Activated naive CD4-positive, alpha-beta T cell treated with anti-CD3 and anti-CD28 coated beads for 36 hours (primary cell): ENCODE measurements around the gene GRIK4. TPM values are rescaled to one million over a fixed set of nuclear protein-coding genes. Genes with fewer than 3 reads are reported as not detected.

Experiments used
- CTCF ChIA-PET: fragments of 350-600 bp; sonication (Branson Sonifier 250); formaldehyde crosslinking; loops from one replicate; lab custom pipeline; 2021; ENCODE audit warnings: antibody characterized with exemption; lab: Charles Lee
- DNase-seq: peaks from one replicate; pipeline ENCODE4 v3.0.0-alpha.2; 2020
- H3K27ac Mint-ChIP-seq: one replicate; pipeline ENCODE4 v1.8.0; 2021; ENCODE audit warnings: mild to moderate bottlenecking, mixed read lengths
- H3K27me3 Mint-ChIP-seq: one replicate; pipeline ENCODE4 v1.8.0; 2021; ENCODE audit warnings: low read depth, mixed read lengths
- H3K36me3 Mint-ChIP-seq: one replicate; pipeline ENCODE4 v1.8.0; 2021; ENCODE audit warnings: low read depth, mixed read lengths
- H3K4me1 Mint-ChIP-seq: one replicate; pipeline ENCODE4 v1.8.0; 2021; ENCODE audit warnings: low read depth, mixed read lengths
- H3K4me3 Mint-ChIP-seq: one replicate; pipeline ENCODE4 v1.8.0; 2021; ENCODE audit warnings: mild to moderate bottlenecking, moderate library complexity, mixed read lengths
- H3K9me3 Mint-ChIP-seq: one replicate; pipeline ENCODE4 v1.8.0; 2021; ENCODE audit warnings: mixed read lengths
- intact Hi-C: fragments of 100-400 bp; cut with micrococcal nuclease; formaldehyde crosslinking; loops from one replicate; pipeline ENCODE4 v1.15.1; 2023
- total RNA-seq, 2 experiments: library from RNA; stranded (reverse); gene quantifications; one replicate each; pipeline ENCODE4 v1.2.3, GENCODE V29; 2021

The GRIK4 gene
- total RNA-seq, 2 experiments from 2014 or later = not detected

- H3K27me3 Mint-ChIP-seq = peaks cover 5% of the 10 kb centered on the region
- CTCF ChIA-PET = interaction anchor here (0.8 to 1.2 kb wide), 2 partner anchors 9 to 135 kb away, joined by 3 to 4 read pairs; no protein-coding TSS in a partner anchor
- intact Hi-C loops = no loop called here
- no peaks in the 10 kb centered on the region for H3K9me3 Mint-ChIP-seq
- H3K4me3 Mint-ChIP-seq = no peak overlapping the region
- no peak for DNase-seq
- H3K36me3 Mint-ChIP-seq = no peaks in the 10 kb centered on the region
- H3K4me1 Mint-ChIP-seq = no peaks in the 10 kb centered on the region
- no peak overlapping the region for H3K27ac Mint-ChIP-seq
These were observed 282.4 kb downstream of the GRIK4 start for GRCh38 chr11:120793806-120794479.

- Mint-ChIP-seq H3K27me3 (peaks cover 5% of the 10 kb centered on the region), H3K4me1 (no peaks in the 10 kb centered on the region), H3K9me3 (no peaks in the 10 kb centered on the region), H3K36me3 (no peaks in the 10 kb centered on the region), H3K27ac (no peak overlapping the region), H3K4me3 (no peak overlapping the region)
- CTCF ChIA-PET = interaction anchor here (1.2 kb wide), 1 partner anchor 135 kb away, joined by 4 read pairs; no protein-coding TSS in a partner anchor
- no peak for DNase-seq
- intact Hi-C loops = no loop called here
These were observed 283.2 kb downstream of the GRIK4 start for GRCh38 chr11:120794748-120795147.

GRCh38 chr11:120795185-120795584, 283.6 kb downstream of the GRIK4 start:
- Mint-ChIP-seq H3K9me3 (no peaks in the 10 kb centered on the region), H3K27me3 (peaks cover 5% of the 10 kb centered on the region), H3K4me3 (no peak overlapping the region), H3K36me3 (no peaks in the 10 kb centered on the region), H3K27ac (no peak overlapping the region), H3K4me1 (no peaks in the 10 kb centered on the region)
- CTCF ChIA-PET = interaction anchor here (0.5 to 1.2 kb wide), 2 partner anchors 134 to 185 kb away, joined by 3 to 4 read pairs; no protein-coding TSS in a partner anchor
- DNase-seq = no peak
- intact Hi-C loops = no loop called here

- Mint-ChIP-seq H3K9me3 (no peaks in the 10 kb centered on the region), H3K27me3 (peaks cover 5% of the 10 kb centered on the region), H3K4me1 (no peaks in the 10 kb centered on the region), H3K27ac (no peak overlapping the region), H3K36me3 (no peaks in the 10 kb centered on the region), H3K4me3 (no peak overlapping the region)
- CTCF ChIA-PET = no interaction called here
- DNase-seq = no peak
- intact Hi-C loops = no loop called here
These were observed 285.6 kb downstream of the GRIK4 start for GRCh38 chr11:120797143-120797542.

GRCh38 chr11:120798854-120799253, 287.3 kb downstream of the GRIK4 start:
- H3K36me3 Mint-ChIP-seq = no peaks in the 10 kb centered on the region
- H3K4me1 Mint-ChIP-seq = no peaks in the 10 kb centered on the region
- H3K4me3 Mint-ChIP-seq = no peak overlapping the region
- intact Hi-C loops = no loop called here
- CTCF ChIA-PET = no interaction called here
- H3K27ac Mint-ChIP-seq = no peak overlapping the region
- no peak for DNase-seq
- H3K9me3 Mint-ChIP-seq = no peaks in the 10 kb centered on the region
- H3K27me3 Mint-ChIP-seq = peaks cover 15% of the 10 kb centered on the region

- H3K27ac Mint-ChIP-seq = no peak overlapping the region
- CTCF ChIA-PET = interaction anchor here (0.7 kb wide), 1 partner anchor 693 kb away, joined by 4 read pairs; no protein-coding TSS in a partner anchor
- intact Hi-C loops = no loop called here
- H3K4me3 Mint-ChIP-seq = no peak overlapping the region
- no peaks in the 10 kb centered on the region for H3K9me3 Mint-ChIP-seq
- no peaks in the 10 kb centered on the region for H3K36me3 Mint-ChIP-seq
- H3K4me1 Mint-ChIP-seq = no peaks in the 10 kb centered on the region
- DNase-seq = no peak
- peaks cover 21% of the 10 kb centered on the region for H3K27me3 Mint-ChIP-seq
These were observed 288.7 kb downstream of the GRIK4 start for GRCh38 chr11:120800206-120800605.

GRCh38 chr11:120801801-120802689, 290.5 kb downstream of the GRIK4 start:
- no peak overlapping the region for H3K27ac Mint-ChIP-seq
- intact Hi-C loops = loop anchor here (1.0 kb wide), 2 partner anchors 291 to 467 kb away; partner anchors contain the start of gene GRIK4
- DNase-seq = peak; percentile 65
- no peaks in the 10 kb centered on the region for H3K9me3 Mint-ChIP-seq
- no peak overlapping the region for H3K4me3 Mint-ChIP-seq
- H3K27me3 Mint-ChIP-seq = peaks cover 21% of the 10 kb centered on the region
- no peaks in the 10 kb centered on the region for H3K36me3 Mint-ChIP-seq
- no peaks in the 10 kb centered on the region for H3K4me1 Mint-ChIP-seq
- CTCF ChIA-PET = interaction anchor here (0.6 to 2.6 kb wide), 9 partner anchors 9 to 1382 kb away, joined by 3 to 9 read pairs (median 4); no protein-coding TSS in a partner anchor

GRCh38 chr11:120805960-120806555, 294.5 kb downstream of the GRIK4 start:
- DNase-seq = no peak
- H3K27me3 Mint-ChIP-seq = peaks cover 30% of the 10 kb centered on the region
- H3K4me1 Mint-ChIP-seq = no peaks in the 10 kb centered on the region
- H3K27ac Mint-ChIP-seq = no peak overlapping the region
- no peak overlapping the region for H3K4me3 Mint-ChIP-seq
- intact Hi-C loops = no loop called here
- CTCF ChIA-PET = no interaction called here
- H3K9me3 Mint-ChIP-seq = no peaks in the 10 kb centered on the region
- H3K36me3 Mint-ChIP-seq = no peaks in the 10 kb centered on the region

- Mint-ChIP-seq H3K9me3 (no peaks in the 10 kb centered on the region), H3K36me3 (no peaks in the 10 kb centered on the region), H3K4me1 (no peaks in the 10 kb centered on the region), H3K4me3 (no peak overlapping the region), H3K27ac (no peak overlapping the region), H3K27me3 (peaks cover 25% of the 10 kb centered on the region)
- CTCF ChIA-PET = interaction anchor here (0.7 to 1.1 kb wide), 2 partner anchors 297 to 609 kb away, joined by 3 read pairs; no protein-coding TSS in a partner anchor
- no peak for DNase-seq
- intact Hi-C loops = no loop called here
These were observed 296.0 kb downstream of the GRIK4 start for GRCh38 chr11:120807414-120808150.

- CTCF ChIA-PET = no interaction called here
- no peak for DNase-seq
- no peak overlapping the region for H3K27ac Mint-ChIP-seq
- H3K4me1 Mint-ChIP-seq = no peaks in the 10 kb centered on the region
- no peaks in the 10 kb centered on the region for H3K36me3 Mint-ChIP-seq
- intact Hi-C loops = no loop called here
- H3K9me3 Mint-ChIP-seq = no peaks in the 10 kb centered on the region
- no peak overlapping the region for H3K4me3 Mint-ChIP-seq
- peaks cover 20% of the 10 kb centered on the region for H3K27me3 Mint-ChIP-seq
These were observed 297.1 kb downstream of the GRIK4 start for GRCh38 chr11:120808616-120809050.

GRCh38 chr11:120810251-120810650, 298.7 kb downstream of the GRIK4 start:
- CTCF ChIA-PET = interaction anchor here (1.5 kb wide), 1 partner anchor 385 kb away, joined by 4 read pairs; no protein-coding TSS in a partner anchor
- H3K36me3 Mint-ChIP-seq = no peaks in the 10 kb centered on the region
- no peak overlapping the region for H3K4me3 Mint-ChIP-seq
- intact Hi-C loops = no loop called here
- H3K9me3 Mint-ChIP-seq = no peaks in the 10 kb centered on the region
- DNase-seq = no peak
- no peaks in the 10 kb centered on the region for H3K4me1 Mint-ChIP-seq
- no peak overlapping the region for H3K27ac Mint-ChIP-seq
- H3K27me3 Mint-ChIP-seq = peaks cover 14% of the 10 kb centered on the region
